AG04450 (cell line): Measurements from ENCODE around the gene PTPN22. TPM values are rescaled to one million over a fixed set of nuclear protein-coding genes. Genes with fewer than 3 reads are reported as not detected.
A peak's percentile ranks its signal among the peaks of the same experiment; 100 is the strongest.

ENCODE experiments used
- CTCF ChIA-PET: fragments of 300-600, 350-600 bp; formaldehyde crosslinking; extraction: SDS; loops from one replicate; lab custom pipeline; 2022; ENCODE audit warnings: antibody characterized with exemption, inconsistent platforms; lab: Charles Lee
- POLR2A ChIA-PET: fragments of 350-600 bp; formaldehyde crosslinking; extraction: SDS; loops from one replicate; lab custom pipeline; 2021; ENCODE audit warnings: antibody characterized with exemption, inconsistent platforms; lab: Yijun Ruan, JAX
- DNase-seq: peaks from one replicate; pipeline ENCODE4 v3.0.0-alpha.2; 2011; ENCODE audit warnings: low read depth, low spot score
- H3K27ac ChIP-seq: one replicate; pipeline ENCODE4 v1.5.1; 2012; ENCODE audit warnings: low read depth, low read length, control low read depth
- H3K27me3 ChIP-seq: one replicate; pipeline ENCODE4 v1.6.0; 2012; ENCODE audit warnings: low read length; ENCODE audit not compliant: control insufficient read depth, insufficient read depth
- H3K4me3 ChIP-seq: 2 replicates; pipeline ENCODE4 v1.5.1; 2011; ENCODE audit warnings: mild to moderate bottlenecking, low read depth, low read length, control low read depth
- H3K9me3 ChIP-seq: 2 replicates; pipeline ENCODE4 v1.5.1; 2012; ENCODE audit warnings: low read length; ENCODE audit not compliant: control insufficient read depth, insufficient read depth
- CTCF ChIP-seq: IDR thresholded peaks from 2 replicates; pipeline ENCODE4 v1.5.1; 2011; ENCODE audit warnings: low read depth, low read length, control low read depth, inconsistent platforms
- polyA plus RNA-seq: library from polyadenylated mRNA; depleted of rRNA; stranded (reverse); fragments of >200 nt; gene quantifications from 2 replicates; pipeline ENCODE4 v1.2.3, GENCODE V29; 2011

The PTPN22 gene
- polyA plus RNA-seq, 1 experiment: 0.17 TPM

- no peak for TF ChIP-seq CTCF
- ChIA-PET POLR2A (no interaction called here), CTCF (no interaction called here)
- no peaks in the 10 kb centered on the region; the same call in 1 of the 2 replicates for H3K9me3 ChIP-seq
- H3K27me3 ChIP-seq: no peaks in the 10 kb centered on the region
- no peak overlapping the region for H3K27ac ChIP-seq
- H3K4me3 ChIP-seq: no peak overlapping the region
- DNase-seq: no peak
Observed at GRCh38 chr1:113846391-113847035, 25.0 kb downstream of the PTPN22 start.

- no peaks in the 10 kb centered on the region for H3K27me3 ChIP-seq
- no peak overlapping the region for H3K4me3 ChIP-seq
- ChIA-PET CTCF (interaction anchor here (0.6 to 5.6 kb wide), 27 partner anchors 7 to 446 kb away, joined by 3 to 40 read pairs (median 5); partner anchors contain the start of genes AP4B1, HIPK1 and RSBN1), POLR2A (no interaction called here)
- H3K9me3 ChIP-seq: no peaks in the 10 kb centered on the region
- TF ChIP-seq CTCF: no peak
- no peak overlapping the region for H3K27ac ChIP-seq
- no peak for DNase-seq
Observed at GRCh38 chr1:113836534-113836933, 35.0 kb downstream of the PTPN22 start.

GRCh38 chr1:113835686-113836290, 35.7 kb downstream of the PTPN22 start:
- no peaks in the 10 kb centered on the region for H3K9me3 ChIP-seq
- no peaks in the 10 kb centered on the region for H3K27me3 ChIP-seq
- peak; percentile 16 for DNase-seq
- TF ChIP-seq CTCF: peak; percentile 52
- POLR2A ChIA-PET: no interaction called here
- no peak overlapping the region for H3K27ac ChIP-seq
- H3K4me3 ChIP-seq: no peak overlapping the region
- CTCF ChIA-PET: interaction anchor here (0.6 to 5.6 kb wide), 38 partner anchors 8 to 514 kb away, joined by 3 to 40 read pairs (median 4); partner anchors contain the start of genes AP4B1, HIPK1 and RSBN1

GRCh38 chr1:113834716-113835115, 36.8 kb downstream of the PTPN22 start:
- H3K27ac ChIP-seq: no peak overlapping the region
- no peaks in the 10 kb centered on the region for H3K9me3 ChIP-seq
- no peaks in the 10 kb centered on the region for H3K27me3 ChIP-seq
- TF ChIP-seq CTCF: no peak
- ChIA-PET CTCF (interaction anchor here (0.6 to 5.6 kb wide), 23 partner anchors 9 to 515 kb away, joined by 3 to 40 read pairs (median 6); partner anchors contain the start of genes AP4B1, HIPK1 and RSBN1), POLR2A (no interaction called here)
- no peak for DNase-seq
- no peak overlapping the region for H3K4me3 ChIP-seq

GRCh38 chr1:113830039-113830438, 41.5 kb downstream of the PTPN22 start:
- ChIA-PET CTCF (interaction anchor here (1.0 kb wide), 1 partner anchor 149 kb away, joined by 4 read pairs; the partner anchor contains the start of gene OLFML3), POLR2A (no interaction called here)
- H3K4me3 ChIP-seq: no peak overlapping the region
- no peak overlapping the region for H3K27ac ChIP-seq
- no peak for TF ChIP-seq CTCF
- no peak for DNase-seq
- no peaks in the 10 kb centered on the region for H3K9me3 ChIP-seq
- H3K27me3 ChIP-seq: no peaks in the 10 kb centered on the region
